ENCODE results near the gene F12.

- TF ChIP-seq RFX5 (IDR thresholded peaks at IDR 0.05; ENCODE audit: low read length) (no peak), MAX (IDR thresholded peaks at IDR 0.05; ENCODE audit: low read depth) (no peak), PBX3 (IDR thresholded peaks at IDR 0.05) (no peak), GATA2 (CRISPR knock-in tag; IDR thresholded peaks at IDR 0.05) (no peak), EZH2phosphoT487 (IDR thresholded peaks at IDR 0.05; ENCODE audit: borderline replicate concordance, low read depth) (no peak), ELF1 (IDR thresholded peaks at IDR 0.05) (no peak), SMC3 (IDR thresholded peaks at IDR 0.05; ENCODE audit: low read depth, low read length) (no peak), NFIC (IDR thresholded peaks at IDR 0.05; ENCODE audit: borderline replicate concordance) (no peak), EP300 (IDR thresholded peaks at IDR 0.05; ENCODE audit: borderline replicate concordance in 1 of 2, low read depth in 1 of 2, low read length in 1 of 2) (no peak), RAD21 (IDR thresholded peaks at IDR 0.05; ENCODE audit: low read length) (no peak)
- TF ChIP-seq, protein P1, sequence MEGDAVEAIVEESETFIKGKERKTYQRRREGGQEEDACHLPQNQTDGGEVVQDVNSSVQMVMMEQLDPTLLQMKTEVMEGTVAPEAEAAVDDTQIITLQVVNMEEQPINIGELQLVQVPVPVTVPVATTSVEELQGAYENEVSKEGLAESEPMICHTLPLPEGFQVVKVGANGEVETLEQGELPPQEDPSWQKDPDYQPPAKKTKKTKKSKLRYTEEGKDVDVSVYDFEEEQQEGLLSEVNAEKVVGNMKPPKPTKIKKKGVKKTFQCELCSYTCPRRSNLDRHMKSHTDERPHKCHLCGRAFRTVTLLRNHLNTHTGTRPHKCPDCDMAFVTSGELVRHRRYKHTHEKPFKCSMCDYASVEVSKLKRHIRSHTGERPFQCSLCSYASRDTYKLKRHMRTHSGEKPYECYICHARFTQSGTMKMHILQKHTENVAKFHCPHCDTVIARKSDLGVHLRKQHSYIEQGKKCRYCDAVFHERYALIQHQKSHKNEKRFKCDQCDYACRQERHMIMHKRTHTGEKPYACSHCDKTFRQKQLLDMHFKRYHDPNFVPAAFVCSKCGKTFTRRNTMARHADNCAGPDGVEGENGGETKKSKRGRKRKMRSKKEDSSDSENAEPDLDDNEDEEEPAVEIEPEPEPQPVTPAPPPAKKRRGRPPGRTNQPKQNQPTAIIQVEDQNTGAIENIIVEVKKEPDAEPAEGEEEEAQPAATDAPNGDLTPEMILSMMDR (IDR thresholded peaks at IDR 0.05) = no peak
Measured at GRCh38 chr5:177365845-177366527, 43.4 kb downstream of the F12 start.
